Muscle layer of duodenum (tissue), 2 donors: ENCODE results near the gene SELPLG.
"Not testable (repeated sequence)": the region's sequence is repeated elsewhere in the genome, so short reads cannot be mapped to it uniquely, and the experiment has no call there.

Experiments used
- H3K27ac ChIP-seq: one replicate; pipeline ENCODE4 v1.7.0; 2013; ENCODE audit warnings: mild to moderate bottlenecking, low read length
- H3K27me3 ChIP-seq: one replicate; pipeline ENCODE4 v1.7.0; 2013; ENCODE audit warnings: low read depth, mild to moderate bottlenecking, control low read depth, low read length
- H3K36me3 ChIP-seq, 2 donors: one replicate each; pipeline ENCODE4 v1.7.0; 2013; ENCODE audit warnings: low read length in 2 of 2, control low read depth in 1 of 2, mild to moderate bottlenecking in 1 of 2; ENCODE audit not compliant: insufficient read depth in 2 of 2, control insufficient read depth in 1 of 2
- H3K4me1 ChIP-seq, 2 donors: one replicate each; pipeline ENCODE4 v1.7.0; 2013; ENCODE audit warnings: low read length in 2 of 2, mild to moderate bottlenecking in 2 of 2, control low read depth in 1 of 2, moderate library complexity in 1 of 2; ENCODE audit not compliant: insufficient read depth in 2 of 2, control insufficient read depth in 1 of 2
- H3K4me3 ChIP-seq, 2 donors: one replicate each; pipeline ENCODE4 v1.7.0; 2013; ENCODE audit warnings: low read length in 2 of 2, low read depth in 1 of 2, mild to moderate bottlenecking in 1 of 2
- H3K9me3 ChIP-seq, 2 donors: one replicate each; pipeline ENCODE4 v1.7.0; 2013; ENCODE audit warnings: low read length in 2 of 2, control low read depth in 1 of 2, mild to moderate bottlenecking in 1 of 2; ENCODE audit not compliant: control insufficient read depth in 1 of 2
- donor health status: healthy.

SELPLG gene

GRCh38 chr12:108580531-108580930 is 53.2 kb downstream of the SELPLG start:
- Histone ChIP-seq H3K27me3 (no peaks in the 10 kb centered on the region), H3K4me1 (no peaks in the 10 kb centered on the region), H3K9me3 (no peaks in the 10 kb centered on the region), H3K36me3 (no peaks in the 10 kb centered on the region), H3K27ac (no peak overlapping the region), H3K4me3 (no peak overlapping the region)

- no peaks in the 10 kb centered on the region for H3K9me3 ChIP-seq
- no peaks in the 10 kb centered on the region for H3K27me3 ChIP-seq
- no peaks in the 10 kb centered on the region for H3K36me3 ChIP-seq
- no peaks in the 10 kb centered on the region for H3K4me1 ChIP-seq
- no peak overlapping the region for H3K27ac ChIP-seq
- no peak overlapping the region for H3K4me3 ChIP-seq
Measured at GRCh38 chr12:108578813-108579212, 54.9 kb downstream of the SELPLG start.

GRCh38 chr12:108578264-108578663 is 55.4 kb downstream of the SELPLG start:
- no peak overlapping the region for H3K4me3 ChIP-seq
- H3K27ac ChIP-seq: no peak overlapping the region
- H3K4me1 ChIP-seq: no peaks in the 10 kb centered on the region
- H3K9me3 ChIP-seq: no peaks in the 10 kb centered on the region
- H3K36me3 ChIP-seq: no peaks in the 10 kb centered on the region
- H3K27me3 ChIP-seq: no peaks in the 10 kb centered on the region

- Histone ChIP-seq H3K4me1 (no peaks in the 10 kb centered on the region), H3K27me3 (no peaks in the 10 kb centered on the region), H3K27ac (no peak overlapping the region), H3K9me3 (no peaks in the 10 kb centered on the region), H3K36me3 (no peaks in the 10 kb centered on the region), H3K4me3 (no peak overlapping the region)
Measured at GRCh38 chr12:108577458-108577857, 56.2 kb downstream of the SELPLG start.

GRCh38 chr12:108576660-108577234 is 56.9 kb downstream of the SELPLG start:
- Histone ChIP-seq H3K9me3 (no peaks in the 10 kb centered on the region), H3K27me3 (no peaks in the 10 kb centered on the region), H3K36me3 (no peaks in the 10 kb centered on the region), H3K27ac (no peak overlapping the region), H3K4me3 (no peak overlapping the region), H3K4me1 (no peaks in the 10 kb centered on the region)

GRCh38 chr12:108575199-108575912 is 58.3 kb downstream of the SELPLG start:
- Histone ChIP-seq H3K4me1 (no peaks in the 10 kb centered on the region), H3K9me3 (no peaks in the 10 kb centered on the region), H3K27ac (no peak overlapping the region), H3K27me3 (no peaks in the 10 kb centered on the region), H3K36me3 (peaks cover 0 to under 1% of the 10 kb centered on the region in 2 donors), H3K4me3 (no peak overlapping the region)

- not testable (repeated sequence) for H3K9me3 ChIP-seq
Measured at GRCh38 chr12:108574276-108574675, 59.4 kb downstream of the SELPLG start.

GRCh38 chr12:108573317-108573716 is 60.4 kb downstream of the SELPLG start:
- no peaks in the 10 kb centered on the region for H3K9me3 ChIP-seq
- H3K36me3 ChIP-seq: peaks cover 12 to 18% of the 10 kb centered on the region in 2 donors
- no peak overlapping the region for H3K27ac ChIP-seq
- no peak overlapping the region for H3K4me3 ChIP-seq
- H3K27me3 ChIP-seq: no peaks in the 10 kb centered on the region
- H3K4me1 ChIP-seq: no peaks in the 10 kb centered on the region

More at GRCh38 chr12:108574276-108574675, 59.4 kb downstream of the SELPLG start:
- not testable (repeated sequence) for H3K36me3 ChIP-seq, H3K4me3 ChIP-seq, H3K27ac ChIP-seq, H3K4me1 ChIP-seq, H3K27me3 ChIP-seq

GRCh38 chr12:108572166-108572790 is 61.4 kb downstream of the SELPLG start:
- no peak overlapping the region for H3K4me3 ChIP-seq
- H3K9me3 ChIP-seq: no peaks in the 10 kb centered on the region
- H3K4me1 ChIP-seq: peaks cover 3% of the 10 kb centered on the region in 2 donors
- H3K27ac ChIP-seq: no peak overlapping the region
- peaks cover 21 to 28% of the 10 kb centered on the region in 2 donors for H3K36me3 ChIP-seq
- H3K27me3 ChIP-seq: no peaks in the 10 kb centered on the region
